Left ventricle myocardium inferior (tissue), 1 donor: Measurements from ENCODE around the gene TBXAS1. TPM values are rescaled to one million over a fixed set of nuclear protein-coding genes. Genes with fewer than 3 reads are reported as not detected.

Source experiments
- DNase-seq: peaks from one replicate; pipeline ENCODE4 v3.0.0-alpha.2; 2020
- H3K27ac ChIP-seq: fragments of 200-600 bp; replicated peaks from 2 replicates; pipeline ENCODE4 v1.8.0; 2021
- H3K27me3 ChIP-seq: fragments of 200-600 bp; 2 replicates; pipeline ENCODE4 v1.8.0; 2021; ENCODE audit warnings: low read depth
- H3K36me3 ChIP-seq: fragments of 200-600 bp; 2 replicates; pipeline ENCODE4 v1.8.0; 2021
- H3K4me1 ChIP-seq: fragments of 200-600 bp; 2 replicates; pipeline ENCODE4 v1.8.0; 2021
- H3K4me3 ChIP-seq: fragments of 200-600 bp; 2 replicates; pipeline ENCODE4 v1.8.0; 2021; ENCODE audit warnings: mild to moderate bottlenecking, moderate library complexity
- H3K9me3 ChIP-seq: fragments of 200-600 bp; replicated peaks from 2 replicates; pipeline ENCODE4 v1.8.0; 2021
- intact Hi-C: fragments of 100-400 bp; cut with micrococcal nuclease; formaldehyde crosslinking; loops from one replicate; pipeline ENCODE4 v1.11.0; 2022
- total RNA-seq: library from RNA; stranded (reverse); fragmentation: NEBNext Ultra II Directional; extraction: Animal tissue kit (Norgen Biotek cat#: 25700); gene quantifications from one replicate; pipeline ENCODE4 v1.2.1, GENCODE V29; 2021
- TF ChIP-seq, protein P1 (sequence below): fragments of 200-600 bp; IDR thresholded peaks from 2 replicates; pipeline ENCODE4 v1.8.0; 2021; ENCODE audit warnings: antibody characterized with exemption, mild to moderate bottlenecking, borderline replicate concordance
- donor health status: DM: no; HTN: yes; CAD: no; lungs with severe emphysema.

Gene TBXAS1
- total RNA-seq, 1 donor from 2014 or later = 3.9 TPM

GRCh38 chr7:140023728-140024127 lies 194.7 kb downstream of the TBXAS1 start:
- DNase-seq = no peak
- Histone ChIP-seq H3K4me1 (no peaks in the 10 kb centered on the region), H3K27ac (no peak overlapping the region), H3K4me3 (no peak overlapping the region), H3K36me3 (peaks cover 65% of the 10 kb centered on the region), H3K27me3 (no peaks in the 10 kb centered on the region), H3K9me3 (no peaks in the 10 kb centered on the region)
- TF ChIP-seq, protein P1, sequence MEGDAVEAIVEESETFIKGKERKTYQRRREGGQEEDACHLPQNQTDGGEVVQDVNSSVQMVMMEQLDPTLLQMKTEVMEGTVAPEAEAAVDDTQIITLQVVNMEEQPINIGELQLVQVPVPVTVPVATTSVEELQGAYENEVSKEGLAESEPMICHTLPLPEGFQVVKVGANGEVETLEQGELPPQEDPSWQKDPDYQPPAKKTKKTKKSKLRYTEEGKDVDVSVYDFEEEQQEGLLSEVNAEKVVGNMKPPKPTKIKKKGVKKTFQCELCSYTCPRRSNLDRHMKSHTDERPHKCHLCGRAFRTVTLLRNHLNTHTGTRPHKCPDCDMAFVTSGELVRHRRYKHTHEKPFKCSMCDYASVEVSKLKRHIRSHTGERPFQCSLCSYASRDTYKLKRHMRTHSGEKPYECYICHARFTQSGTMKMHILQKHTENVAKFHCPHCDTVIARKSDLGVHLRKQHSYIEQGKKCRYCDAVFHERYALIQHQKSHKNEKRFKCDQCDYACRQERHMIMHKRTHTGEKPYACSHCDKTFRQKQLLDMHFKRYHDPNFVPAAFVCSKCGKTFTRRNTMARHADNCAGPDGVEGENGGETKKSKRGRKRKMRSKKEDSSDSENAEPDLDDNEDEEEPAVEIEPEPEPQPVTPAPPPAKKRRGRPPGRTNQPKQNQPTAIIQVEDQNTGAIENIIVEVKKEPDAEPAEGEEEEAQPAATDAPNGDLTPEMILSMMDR = no peak
- intact Hi-C loops = no loop called here

DNA sequence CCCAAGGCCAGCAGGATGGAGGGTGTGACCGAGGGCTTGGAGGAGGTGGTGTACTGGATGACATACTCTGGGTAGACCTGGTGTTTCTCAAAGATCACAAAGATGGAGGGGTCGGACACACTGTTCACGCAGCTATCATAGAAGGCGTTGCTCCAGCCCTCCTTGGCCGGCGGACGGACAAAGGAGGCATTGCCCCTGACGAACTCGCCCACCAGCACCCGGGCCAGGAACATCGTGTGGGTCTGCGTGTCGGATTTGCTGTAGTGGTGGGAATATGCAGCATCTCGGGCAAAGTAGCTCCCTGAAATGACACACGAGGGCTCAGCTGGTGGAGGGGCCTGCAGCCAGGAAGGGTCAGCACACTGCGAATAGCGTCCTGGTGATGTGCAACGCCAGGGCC lies 195.5 kb downstream of the TBXAS1 start:
- intact Hi-C loops = no loop called here
- Histone ChIP-seq H3K36me3 (peaks cover 66% of the 10 kb centered on the region), H3K27me3 (no peaks in the 10 kb centered on the region), H3K9me3 (no peaks in the 10 kb centered on the region), H3K4me3 (no peak overlapping the region), H3K4me1 (no peaks in the 10 kb centered on the region), H3K27ac (no peak overlapping the region)
- TF ChIP-seq, protein P1 = no peak
- no peak for DNase-seq

GRCh38 chr7:140025241-140025640 lies 196.2 kb downstream of the TBXAS1 start:
- TF ChIP-seq, protein P1 = no peak
- Histone ChIP-seq H3K4me1 (no peaks in the 10 kb centered on the region), H3K4me3 (no peak overlapping the region), H3K9me3 (no peaks in the 10 kb centered on the region), H3K27ac (no peak overlapping the region), H3K36me3 (peaks cover 66% of the 10 kb centered on the region), H3K27me3 (no peaks in the 10 kb centered on the region)
- intact Hi-C loops = no loop called here
- no peak for DNase-seq

DNA sequence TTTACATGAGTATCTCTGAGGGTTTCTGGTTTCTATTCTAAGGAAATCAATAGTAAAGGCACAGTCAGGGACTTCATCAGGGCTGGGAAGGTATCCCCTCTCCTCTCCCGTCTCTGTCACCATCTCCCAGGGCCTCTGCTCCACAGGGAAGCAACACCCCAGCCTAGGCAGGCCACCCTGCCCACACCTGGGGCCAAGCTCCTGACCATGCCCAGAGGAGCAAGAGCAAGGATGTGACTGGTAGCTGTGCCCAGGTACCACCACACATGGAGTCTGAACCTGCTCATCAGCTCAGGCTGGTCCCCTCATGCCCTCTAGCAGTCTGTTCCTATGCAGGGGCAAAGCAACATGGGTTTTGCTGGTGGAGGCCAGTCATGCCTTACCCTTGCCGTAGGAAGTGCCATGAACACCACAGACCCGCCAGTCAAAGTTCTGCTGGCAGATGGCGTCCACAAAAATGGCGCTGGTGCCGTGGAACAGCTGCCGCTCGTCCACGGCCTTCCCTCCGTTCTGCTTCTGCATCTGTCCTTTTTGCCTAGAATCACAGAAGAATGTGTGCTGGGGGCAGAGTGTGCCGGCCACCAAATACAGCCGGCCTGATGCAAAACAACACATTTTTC lies 196.9 kb downstream of the TBXAS1 start:
- DNase-seq = no peak
- no peaks in the 10 kb centered on the region for H3K9me3 ChIP-seq
- no peak overlapping the region for H3K4me3 ChIP-seq
- H3K36me3 ChIP-seq = peaks cover 72% of the 10 kb centered on the region
- TF ChIP-seq, protein P1 = no peak
- H3K4me1 ChIP-seq = no peaks in the 10 kb centered on the region
- no peaks in the 10 kb centered on the region for H3K27me3 ChIP-seq
- intact Hi-C loops = no loop called here
- H3K27ac ChIP-seq = no peak overlapping the region

- Histone ChIP-seq H3K36me3 (peaks cover 80% of the 10 kb centered on the region), H3K4me3 (no peak overlapping the region), H3K27me3 (no peaks in the 10 kb centered on the region), H3K4me1 (no peaks in the 10 kb centered on the region), H3K9me3 (no peaks in the 10 kb centered on the region), H3K27ac (no peak overlapping the region)
- TF ChIP-seq, protein P1 = no peak
- intact Hi-C loops = no loop called here
- no peak for DNase-seq
These were observed 197.9 kb downstream of the TBXAS1 start for GRCh38 chr7:140026935-140027334.
